Coronary artery (tissue), 2 donors: ENCODE data around the gene HUS1B.

ENCODE experiments used
- DNase-seq: peaks from one replicate; pipeline ENCODE4 v3.0.0-alpha.2; 2017; ENCODE audit warnings: low spot score
- H3K27ac ChIP-seq, 2 donors: fragments of 200-600 bp; sonication (generic); one replicate each; pipeline ENCODE4 v1.5.1; 2016 to 2019
- H3K4me3 ChIP-seq: fragments of 200-600 bp; sonication (generic); 2 replicates; pipeline ENCODE4 v1.5.1; 2016; ENCODE audit warnings: mild to moderate bottlenecking, moderate library complexity
- TF ChIP-seq, protein P1 (sequence below): fragments of 200-600 bp; sonication (generic); IDR thresholded peaks from one replicate; pipeline ENCODE4 v1.5.1; 2019; ENCODE audit warnings: antibody characterized with exemption

The HUS1B gene

DNA sequence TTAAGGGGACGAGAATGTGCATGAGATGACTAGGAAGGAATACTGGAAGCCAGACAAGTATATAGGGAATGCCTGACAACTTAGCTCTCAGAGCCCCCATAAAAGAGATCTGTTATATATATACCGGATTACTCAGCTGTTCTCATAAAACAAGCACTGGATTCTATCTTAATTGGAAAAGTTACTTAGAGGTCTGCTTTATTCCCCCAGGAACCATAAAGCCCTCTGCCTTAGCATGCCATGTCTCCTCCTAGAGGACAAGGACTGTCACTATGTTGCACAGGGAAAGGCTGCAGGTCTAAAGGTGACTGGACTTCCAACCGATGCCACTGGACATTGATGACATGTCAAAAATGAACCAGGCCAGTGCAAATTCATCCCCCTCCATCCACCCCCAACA is 29.6 kb upstream of the HUS1B start:
- Histone ChIP-seq H3K27ac (no peak overlapping the region), H3K4me3 (no peak overlapping the region)
- TF ChIP-seq, protein P1, sequence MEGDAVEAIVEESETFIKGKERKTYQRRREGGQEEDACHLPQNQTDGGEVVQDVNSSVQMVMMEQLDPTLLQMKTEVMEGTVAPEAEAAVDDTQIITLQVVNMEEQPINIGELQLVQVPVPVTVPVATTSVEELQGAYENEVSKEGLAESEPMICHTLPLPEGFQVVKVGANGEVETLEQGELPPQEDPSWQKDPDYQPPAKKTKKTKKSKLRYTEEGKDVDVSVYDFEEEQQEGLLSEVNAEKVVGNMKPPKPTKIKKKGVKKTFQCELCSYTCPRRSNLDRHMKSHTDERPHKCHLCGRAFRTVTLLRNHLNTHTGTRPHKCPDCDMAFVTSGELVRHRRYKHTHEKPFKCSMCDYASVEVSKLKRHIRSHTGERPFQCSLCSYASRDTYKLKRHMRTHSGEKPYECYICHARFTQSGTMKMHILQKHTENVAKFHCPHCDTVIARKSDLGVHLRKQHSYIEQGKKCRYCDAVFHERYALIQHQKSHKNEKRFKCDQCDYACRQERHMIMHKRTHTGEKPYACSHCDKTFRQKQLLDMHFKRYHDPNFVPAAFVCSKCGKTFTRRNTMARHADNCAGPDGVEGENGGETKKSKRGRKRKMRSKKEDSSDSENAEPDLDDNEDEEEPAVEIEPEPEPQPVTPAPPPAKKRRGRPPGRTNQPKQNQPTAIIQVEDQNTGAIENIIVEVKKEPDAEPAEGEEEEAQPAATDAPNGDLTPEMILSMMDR, result no peak
- no peak for DNase-seq

DNA sequence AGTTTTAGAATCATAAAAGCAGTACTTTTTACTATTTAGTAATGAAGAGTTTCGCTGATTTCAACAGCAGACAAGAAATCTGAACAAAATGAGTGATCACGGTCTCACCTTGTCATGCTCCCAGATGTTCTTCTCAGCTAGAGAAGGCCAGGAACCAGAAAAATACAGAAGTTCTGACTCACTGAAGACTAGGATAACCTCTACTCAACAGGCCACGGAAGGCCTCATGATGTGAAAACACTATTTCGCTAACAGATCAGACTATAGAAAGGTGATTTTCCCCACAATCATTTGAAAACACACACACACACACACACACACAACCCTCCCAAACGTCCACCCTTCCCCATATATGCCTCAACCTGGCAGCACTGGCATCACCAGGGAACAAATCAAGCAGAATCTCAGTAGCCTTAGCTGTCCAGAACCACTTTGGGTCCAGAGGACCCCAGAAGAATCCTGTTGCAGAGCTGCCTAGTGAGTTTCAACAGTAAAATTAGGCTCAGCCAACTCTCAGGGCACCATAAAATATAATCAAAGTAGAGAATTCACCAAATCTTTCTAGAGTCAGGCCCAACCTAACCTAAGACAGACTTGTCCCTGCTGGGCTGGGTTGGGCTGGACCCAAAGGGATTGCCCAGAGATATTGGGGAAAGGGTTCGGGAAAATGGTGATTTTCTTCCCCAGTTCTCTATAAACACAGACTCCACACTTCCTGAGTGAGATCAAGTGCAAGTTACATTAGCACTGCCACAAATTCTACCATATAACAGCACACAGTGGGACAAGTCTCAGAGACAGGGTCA is 28.1 kb upstream of the HUS1B start:
- DNase-seq, result no peak
- TF ChIP-seq, protein P1, result no peak
- no peak overlapping the region for H3K27ac ChIP-seq
- H3K4me3 ChIP-seq, result no peak overlapping the region

DNA sequence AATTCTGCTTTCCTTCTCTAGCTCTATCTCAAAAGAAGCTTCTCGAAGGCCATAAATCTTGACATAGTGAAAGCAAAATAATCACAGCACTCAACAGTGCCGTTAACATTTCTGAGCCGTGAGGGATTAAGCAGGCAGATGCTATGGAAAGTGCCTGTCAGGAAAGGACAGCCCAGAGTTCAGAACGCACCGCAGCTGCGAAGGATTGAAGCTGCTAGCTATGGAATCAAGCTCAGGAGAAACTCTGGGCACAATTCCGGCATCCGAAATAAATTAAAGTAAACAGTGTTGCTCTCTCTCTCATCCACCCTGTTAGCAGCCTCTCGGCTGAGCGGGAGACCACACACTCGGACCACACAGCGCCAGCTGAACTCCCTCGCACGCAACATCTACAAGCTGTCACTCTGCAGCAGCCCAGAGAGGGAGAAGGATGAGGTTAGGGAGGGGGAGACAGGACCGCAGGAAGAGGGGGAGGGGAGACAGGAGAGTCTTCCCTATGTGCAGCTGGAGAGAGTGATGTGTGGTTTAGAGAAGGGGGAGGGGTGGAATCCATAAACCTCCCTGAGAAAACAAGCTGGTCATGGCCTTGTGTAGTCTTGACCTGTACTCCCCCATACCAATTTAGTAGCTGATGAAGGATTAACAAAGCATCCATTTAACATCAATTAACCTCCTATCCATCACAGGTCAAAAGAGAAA is 27.0 kb upstream of the HUS1B start:
- DNase-seq, result no peak
- Histone ChIP-seq H3K27ac (no peak overlapping the region), H3K4me3 (peak overlapping the region; percentile 59)

DNA sequence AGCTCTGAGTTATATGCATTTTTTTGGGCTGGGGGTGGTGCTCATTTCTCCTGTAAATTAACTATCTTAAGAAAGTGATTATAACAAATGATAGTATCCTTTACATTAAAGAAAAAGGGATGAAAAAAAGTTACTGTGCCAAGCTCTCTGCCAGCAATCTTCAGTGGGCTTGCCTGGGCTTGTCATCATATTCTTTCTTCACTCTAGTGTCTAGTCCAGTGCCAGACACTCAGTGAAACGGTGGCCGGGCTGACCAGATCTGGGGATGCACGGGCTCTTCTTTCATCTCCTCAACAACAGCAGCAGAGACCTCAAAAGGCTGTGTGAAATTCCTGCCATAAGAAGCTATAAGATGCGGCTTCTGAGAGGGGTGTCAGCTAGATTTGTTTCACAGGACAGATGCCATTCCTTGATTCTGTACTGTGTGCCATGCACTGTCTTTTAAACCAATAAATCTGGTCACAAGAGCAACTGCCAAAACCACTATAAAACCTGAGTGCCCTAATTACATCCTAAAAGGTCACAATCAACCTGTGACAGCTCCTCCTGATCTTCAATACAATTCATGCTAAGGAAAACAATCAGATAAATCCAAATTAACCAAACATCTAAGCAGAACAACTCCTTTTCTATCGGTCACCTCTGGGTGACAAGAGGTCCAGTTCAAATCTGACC is 23.9 kb upstream of the HUS1B start:
- DNase-seq, result no peak
- Histone ChIP-seq H3K27ac (no peak overlapping the region), H3K4me3 (no peak overlapping the region)
- TF ChIP-seq, protein P1, result no peak

More for the DNA sequence above, 27.0 kb upstream of the HUS1B start:
- TF ChIP-seq, protein P1, result no peak

DNA sequence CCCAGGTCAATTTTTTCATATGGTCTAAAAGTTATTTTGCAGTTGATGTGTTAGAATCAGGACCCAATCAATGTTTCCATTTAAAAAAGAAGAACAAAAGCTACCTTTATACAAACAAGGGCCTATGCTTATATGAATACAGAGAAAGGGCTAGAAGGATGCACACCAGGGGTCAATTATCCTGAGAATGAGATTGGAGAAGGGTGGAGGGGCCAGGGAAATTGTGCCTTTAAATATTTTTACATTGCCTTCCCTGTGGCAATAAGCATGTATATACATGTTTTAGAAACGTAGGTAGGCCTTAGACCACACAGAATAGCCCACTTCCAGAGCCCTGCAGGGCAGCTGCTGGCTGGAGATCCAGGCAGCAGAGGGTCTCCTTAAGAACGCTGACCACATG is 23.4 kb upstream of the HUS1B start:
- H3K27ac ChIP-seq, result no peak overlapping the region
- H3K4me3 ChIP-seq, result no peak overlapping the region
- no peak for DNase-seq
- TF ChIP-seq, protein P1, result no peak

DNA sequence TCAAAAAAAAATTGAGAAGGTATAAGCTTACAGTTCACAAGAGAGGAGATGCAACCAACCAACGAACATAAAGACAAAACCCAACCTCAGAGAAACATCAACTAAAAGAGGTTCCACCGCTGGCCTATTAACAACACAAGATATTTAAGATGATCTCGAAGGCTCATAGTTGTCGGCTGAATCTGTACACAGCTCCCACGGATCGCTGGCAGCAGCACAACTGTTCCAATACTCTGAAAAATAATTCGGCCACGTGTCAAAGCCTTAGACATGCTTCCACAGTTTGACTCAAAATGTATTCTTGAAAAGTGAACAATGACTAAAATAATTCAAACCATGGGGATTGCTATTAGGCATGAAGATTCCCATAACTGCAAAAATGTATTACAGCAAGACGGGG is 22.4 kb upstream of the HUS1B start:
- Histone ChIP-seq H3K4me3 (no peak overlapping the region), H3K27ac (no peak overlapping the region)
- TF ChIP-seq, protein P1, result no peak
- DNase-seq, result no peak
